CD4-positive, alpha-beta T cell (primary cell): ENCODE measurements around the gene DPM1. TPM values are rescaled to one million over a fixed set of nuclear protein-coding genes. Genes with fewer than 3 reads are reported as not detected.

Source experiments
- ATAC-seq: fragments of 200-7000 bp; cut with Tn5 transposase; one replicate; pipeline ENCODE4 v1.10.0; 2022; ENCODE audit warnings: mild to moderate bottlenecking; ENCODE audit not compliant: poor library complexity
- CTCF ChIA-PET: fragments of 350-600 bp; sonication (Branson Sonifier 250); formaldehyde crosslinking; loops from one replicate; lab custom pipeline; 2021; ENCODE audit warnings: antibody characterized with exemption, inconsistent platforms; lab: Charles Lee
- POLR2A ChIA-PET: fragments of 350-600 bp; sonication (Branson Sonifier 250); formaldehyde crosslinking; loops from one replicate; lab custom pipeline; 2021; ENCODE audit warnings: antibody characterized with exemption, inconsistent platforms; lab: Charles Lee
- DNase-seq, 14 experiments: peaks; one replicate each; pipeline ENCODE4 v3.0.0-alpha.2; 2013 to 2020; ENCODE audit warnings: mixed read lengths in 2 of 14
- H3K27ac ChIP-seq, 2 donors: one replicate each; pipeline versions ENCODE4 v1.5.1 to v1.7.0; 2013; ENCODE audit warnings: low read length in 2 of 2, low read depth in 1 of 2, mild to moderate bottlenecking in 1 of 2
- H3K27me3 ChIP-seq, 2 experiments: 1 replicate in 1 of 2; 2 replicates in 1 of 2; pipeline versions ENCODE4 v1.6.1 to v1.7.0; 2013; ENCODE audit warnings: low read length in 2 of 2, control low read depth in 1 of 2, mild to moderate bottlenecking in 1 of 2, moderate library complexity in 1 of 2; ENCODE audit not compliant: insufficient read depth in 2 of 2, control insufficient read depth in 1 of 2
- H3K36me3 ChIP-seq: one replicate; pipeline ENCODE4 v1.6.1; 2013; ENCODE audit warnings: low read length, control low read depth; ENCODE audit not compliant: insufficient read depth
- H3K4me1 ChIP-seq: one replicate; pipeline ENCODE4 v1.6.1; 2013; ENCODE audit warnings: low read length, control low read depth; ENCODE audit not compliant: insufficient read depth
- H3K4me3 ChIP-seq: one replicate; pipeline ENCODE4 v1.5.1; 2013; ENCODE audit warnings: mild to moderate bottlenecking, low read length, moderate library complexity
- H3K9me3 ChIP-seq, 2 experiments: 1 replicate in 1 of 2; 2 replicates in 1 of 2; pipeline versions ENCODE4 v1.6.1 to v1.7.0; 2013; ENCODE audit warnings: low read length in 2 of 2, mild to moderate bottlenecking in 2 of 2, control low read depth in 1 of 2, moderate library complexity in 1 of 2; ENCODE audit not compliant: control insufficient read depth in 1 of 2, insufficient read depth in 1 of 2
- H3K27ac Mint-ChIP-seq: one replicate; pipeline ENCODE4 v1.8.0; 2020; ENCODE audit warnings: mixed read lengths
- H3K27me3 Mint-ChIP-seq: one replicate; pipeline ENCODE4 v1.8.0; 2021; ENCODE audit warnings: mixed read lengths
- H3K36me3 Mint-ChIP-seq: one replicate; pipeline ENCODE4 v1.8.0; 2021; ENCODE audit warnings: low read depth, mixed read lengths
- H3K4me1 Mint-ChIP-seq: one replicate; pipeline ENCODE4 v1.8.0; 2021; ENCODE audit warnings: low read depth, mixed read lengths
- H3K4me3 Mint-ChIP-seq: one replicate; pipeline ENCODE4 v1.8.0; 2020; ENCODE audit warnings: mild to moderate bottlenecking, mixed read lengths
- H3K9me3 Mint-ChIP-seq: one replicate; pipeline ENCODE4 v1.8.0; 2020; ENCODE audit warnings: mixed read lengths
- CTCF ChIP-seq: fragments of 200-600 bp; IDR thresholded peaks from one replicate; pipeline ENCODE4 v1.8.0; 2022; ENCODE audit warnings: antibody characterized with exemption, mild to moderate bottlenecking
- intact Hi-C, 2 experiments: fragments of 100-400 bp; cut with DNase I in 1 of 2; cut with micrococcal nuclease in 1 of 2; formaldehyde crosslinking; loops; one replicate each; pipeline versions ENCODE4 v1.15.1 to v1.9.0; 2023 to 2025; cut with DNase I, micrococcal nuclease
- total RNA-seq, 174 experiments: library from RNA in 2 of 174; stranded (reverse) in 2 of 174; gene quantifications; one replicate each; pipeline ENCODE4 v1.2.3 and lab custom pipeline; 2021 to 2026

Gene DPM1
- total RNA-seq, 2 experiments from 2014 or later: 44.5 to 46.5 TPM

GRCh38 chr20:50886184-50886790, 72.0 kb downstream of the DPM1 start:
- Mint-ChIP-seq H3K27ac (peak overlapping the region; percentile 33), H3K27me3 (no peaks in the 10 kb centered on the region), H3K9me3 (no peaks in the 10 kb centered on the region), H3K4me1 (peaks cover 3% of the 10 kb centered on the region), H3K36me3 (peaks cover 43% of the 10 kb centered on the region), H3K4me3 (no peak overlapping the region)
- no peak overlapping the region for H3K27ac ChIP-seq
- H3K4me1 ChIP-seq: no peaks in the 10 kb centered on the region
- ATAC-seq: no peak
- DNase-seq: no peak
- H3K4me3 ChIP-seq: no peak overlapping the region
- intact Hi-C loops: no loop called here
- CTCF ChIA-PET: interaction anchor here (1.2 kb wide), 1 partner anchor 10 kb away, joined by 3 read pairs; no protein-coding TSS in a partner anchor
- TF ChIP-seq CTCF: no peak
- H3K36me3 ChIP-seq: peaks cover 16% of the 10 kb centered on the region
- no peaks in the 10 kb centered on the region for H3K9me3 ChIP-seq
- POLR2A ChIA-PET: no interaction called here
- no peaks in the 10 kb centered on the region for H3K27me3 ChIP-seq

GRCh38 chr20:50885781-50886180, 72.6 kb downstream of the DPM1 start:
- H3K9me3 Mint-ChIP-seq: no peaks in the 10 kb centered on the region
- peaks cover 3% of the 10 kb centered on the region for H3K4me1 Mint-ChIP-seq
- ATAC-seq: no peak
- POLR2A ChIA-PET: no interaction called here
- no peak overlapping the region for H3K27ac ChIP-seq
- H3K36me3 ChIP-seq: peaks cover 11% of the 10 kb centered on the region
- peaks cover 40% of the 10 kb centered on the region for H3K36me3 Mint-ChIP-seq
- H3K27ac Mint-ChIP-seq: no peak overlapping the region
- H3K4me3 ChIP-seq: no peak overlapping the region
- intact Hi-C loops: no loop called here
- no peaks in the 10 kb centered on the region for H3K27me3 ChIP-seq
- no peaks in the 10 kb centered on the region for H3K9me3 ChIP-seq
- H3K4me3 Mint-ChIP-seq: no peak overlapping the region
- CTCF ChIA-PET: interaction anchor here (1.2 kb wide), 1 partner anchor 11 kb away, joined by 3 read pairs; no protein-coding TSS in a partner anchor
- no peak for DNase-seq
- no peaks in the 10 kb centered on the region for H3K27me3 Mint-ChIP-seq
- no peak for TF ChIP-seq CTCF
- H3K4me1 ChIP-seq: no peaks in the 10 kb centered on the region

GRCh38 chr20:50885068-50885467, 73.3 kb downstream of the DPM1 start:
- Histone ChIP-seq H3K4me1 (no peaks in the 10 kb centered on the region), H3K27ac (no peak overlapping the region), H3K4me3 (no peak overlapping the region), H3K36me3 (peaks cover 11% of the 10 kb centered on the region), H3K27me3 (no peaks in the 10 kb centered on the region), H3K9me3 (no peaks in the 10 kb centered on the region)
- H3K27me3 Mint-ChIP-seq: no peaks in the 10 kb centered on the region
- no peaks in the 10 kb centered on the region for H3K9me3 Mint-ChIP-seq
- H3K4me1 Mint-ChIP-seq: peaks cover 3% of the 10 kb centered on the region
- POLR2A ChIA-PET: interaction anchor here (2.2 kb wide), 1 partner anchor 90 kb away, joined by 9 read pairs; the partner anchor contains the start of gene BCAS4
- no peak for DNase-seq
- peaks cover 34% of the 10 kb centered on the region for H3K36me3 Mint-ChIP-seq
- H3K27ac Mint-ChIP-seq: no peak overlapping the region
- CTCF ChIA-PET: interaction anchor here (1.2 kb wide), 1 partner anchor 11 kb away, joined by 3 read pairs; no protein-coding TSS in a partner anchor
- no peak for TF ChIP-seq CTCF
- ATAC-seq: no peak
- no peak overlapping the region for H3K4me3 Mint-ChIP-seq
- intact Hi-C loops: no loop called here

Other genes with a start within 250 kb of the DPM1 start
- 1 to 10 TPM; 5.6 to 8.2 TPM for gene PARD6B, start 227.0 kb downstream of the DPM1 start, total RNA-seq
- 10 to 100 TPM; 19.0 to 20.9 TPM for gene BCAS4, start 163.5 kb downstream of the DPM1 start, total RNA-seq
- 10 to 100 TPM; 41.9 to 47.1 TPM for gene ADNP, start 27.1 kb downstream of the DPM1 start, total RNA-seq
- 1 to 10 TPM; 2.7 to 3.0 TPM for gene MOCS3, start 286 bp upstream of the DPM1 start, total RNA-seq
- gene KCNG1, start 64.6 kb upstream of the DPM1 start, total RNA-seq: not detected